ENCODE results near the gene DHRSX. TPM values are rescaled to one million over a fixed set of nuclear protein-coding genes. Genes with fewer than 3 reads are reported as not detected.
"Not testable (repeated sequence)": the region's sequence is repeated elsewhere in the genome, so short reads cannot be mapped to it uniquely, and the experiment has no call there.

DHRSX gene
- total RNA-seq, 6 donors from 2014 or later: 18.2 to 34.8 (median 21.2) TPM

DNA sequence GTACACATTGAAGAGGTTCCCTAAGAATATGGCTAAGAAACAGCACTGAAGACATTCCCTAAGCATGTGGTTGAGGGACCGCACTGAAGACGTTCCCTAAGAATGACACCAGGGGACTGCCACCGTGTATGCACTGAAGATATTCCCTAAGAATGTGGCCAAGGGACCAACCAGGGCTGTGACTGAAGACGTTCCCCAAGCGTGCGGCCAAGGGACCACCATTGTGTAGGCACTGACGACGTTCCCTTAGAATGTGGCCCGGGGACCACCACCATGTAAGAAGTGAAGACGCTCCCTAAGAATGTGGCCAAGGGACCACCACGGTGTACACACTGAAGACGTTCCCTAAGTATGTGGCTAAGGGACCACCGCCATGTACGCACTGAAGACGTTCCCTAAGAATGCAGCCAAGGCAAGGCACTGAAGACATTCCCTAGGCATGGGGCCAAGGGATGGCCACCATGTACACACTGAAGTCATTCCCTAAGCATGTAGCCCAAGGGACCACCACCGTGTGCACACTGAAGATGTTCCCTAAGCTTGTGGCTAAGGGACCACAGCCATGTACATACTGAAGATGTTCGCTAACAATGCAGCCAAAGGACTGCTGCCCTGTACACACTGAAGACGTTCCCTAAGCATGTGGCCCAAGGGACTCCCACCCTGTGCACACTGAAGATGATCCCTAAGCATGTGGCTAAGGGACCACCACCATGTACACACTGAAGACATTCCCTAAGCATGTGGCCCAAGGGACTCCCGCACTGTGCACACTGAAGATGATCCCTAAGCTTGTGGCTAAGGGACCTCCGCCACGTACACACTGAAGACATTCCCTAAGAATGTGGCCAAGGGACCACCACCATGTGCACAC is 22.0 kb downstream of the DHRSX start:
- no peak for DNase-seq
- Histone ChIP-seq H3K27me3 (no peaks in the 10 kb centered on the region), H3K36me3 (no peaks in the 10 kb centered on the region), H3K27ac (no peak overlapping the region), H3K4me3 (no peak overlapping the region), H3K4me1 (no peaks in the 10 kb centered on the region), H3K9me3 (peaks cover 0 to 3% (median 0%) of the 10 kb centered on the region in 4 donors)
- no peak for ATAC-seq (ENCODE audit: low FRiP score in 2 of 2)
- no peak for TF ChIP-seq POLR2AphosphoS5 (IDR thresholded peaks at IDR 0.05)
- TF ChIP-seq POLR2A (IDR thresholded peaks at IDR 0.05): no peak
- TF ChIP-seq EP300 (IDR thresholded peaks at IDR 0.05): no peak
- TF ChIP-seq, protein P1, sequence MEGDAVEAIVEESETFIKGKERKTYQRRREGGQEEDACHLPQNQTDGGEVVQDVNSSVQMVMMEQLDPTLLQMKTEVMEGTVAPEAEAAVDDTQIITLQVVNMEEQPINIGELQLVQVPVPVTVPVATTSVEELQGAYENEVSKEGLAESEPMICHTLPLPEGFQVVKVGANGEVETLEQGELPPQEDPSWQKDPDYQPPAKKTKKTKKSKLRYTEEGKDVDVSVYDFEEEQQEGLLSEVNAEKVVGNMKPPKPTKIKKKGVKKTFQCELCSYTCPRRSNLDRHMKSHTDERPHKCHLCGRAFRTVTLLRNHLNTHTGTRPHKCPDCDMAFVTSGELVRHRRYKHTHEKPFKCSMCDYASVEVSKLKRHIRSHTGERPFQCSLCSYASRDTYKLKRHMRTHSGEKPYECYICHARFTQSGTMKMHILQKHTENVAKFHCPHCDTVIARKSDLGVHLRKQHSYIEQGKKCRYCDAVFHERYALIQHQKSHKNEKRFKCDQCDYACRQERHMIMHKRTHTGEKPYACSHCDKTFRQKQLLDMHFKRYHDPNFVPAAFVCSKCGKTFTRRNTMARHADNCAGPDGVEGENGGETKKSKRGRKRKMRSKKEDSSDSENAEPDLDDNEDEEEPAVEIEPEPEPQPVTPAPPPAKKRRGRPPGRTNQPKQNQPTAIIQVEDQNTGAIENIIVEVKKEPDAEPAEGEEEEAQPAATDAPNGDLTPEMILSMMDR (IDR thresholded peaks at IDR 0.05): no peak
- 89 to 94% methylated on average over 21 of the region's 21 CpGs for WGBS, 2 donors

DNA sequence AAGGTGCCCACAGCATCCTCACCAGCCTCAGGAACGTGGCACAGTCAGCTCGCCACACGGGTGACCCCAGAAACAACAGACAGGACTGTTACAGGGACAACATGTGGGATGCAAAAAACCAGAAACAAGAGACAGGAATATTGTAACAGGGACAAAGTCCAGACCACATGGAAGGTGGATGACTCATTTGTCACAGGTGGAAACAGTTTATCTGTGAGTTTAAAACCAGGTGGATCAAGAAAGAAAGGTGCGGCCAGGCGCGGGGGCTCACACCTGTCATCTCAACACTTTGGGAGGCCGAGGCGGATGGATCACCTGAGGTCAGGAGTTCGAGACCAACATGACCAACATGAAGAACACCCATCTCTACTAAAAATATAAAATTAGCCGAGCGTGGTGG is 23.5 kb downstream of the DHRSX start:
- peak in 1 of 2 donors; percentile 9 for ATAC-seq (ENCODE audit: low FRiP score in 2 of 2)
- not testable (repeated sequence) for H3K27ac ChIP-seq, H3K9me3 ChIP-seq, H3K27me3 ChIP-seq, H3K4me1 ChIP-seq, H3K36me3 ChIP-seq, H3K4me3 ChIP-seq, DNase-seq
- 94 to 95% methylated on average over 11 of the region's 11 CpGs for WGBS, 2 donors

DNA sequence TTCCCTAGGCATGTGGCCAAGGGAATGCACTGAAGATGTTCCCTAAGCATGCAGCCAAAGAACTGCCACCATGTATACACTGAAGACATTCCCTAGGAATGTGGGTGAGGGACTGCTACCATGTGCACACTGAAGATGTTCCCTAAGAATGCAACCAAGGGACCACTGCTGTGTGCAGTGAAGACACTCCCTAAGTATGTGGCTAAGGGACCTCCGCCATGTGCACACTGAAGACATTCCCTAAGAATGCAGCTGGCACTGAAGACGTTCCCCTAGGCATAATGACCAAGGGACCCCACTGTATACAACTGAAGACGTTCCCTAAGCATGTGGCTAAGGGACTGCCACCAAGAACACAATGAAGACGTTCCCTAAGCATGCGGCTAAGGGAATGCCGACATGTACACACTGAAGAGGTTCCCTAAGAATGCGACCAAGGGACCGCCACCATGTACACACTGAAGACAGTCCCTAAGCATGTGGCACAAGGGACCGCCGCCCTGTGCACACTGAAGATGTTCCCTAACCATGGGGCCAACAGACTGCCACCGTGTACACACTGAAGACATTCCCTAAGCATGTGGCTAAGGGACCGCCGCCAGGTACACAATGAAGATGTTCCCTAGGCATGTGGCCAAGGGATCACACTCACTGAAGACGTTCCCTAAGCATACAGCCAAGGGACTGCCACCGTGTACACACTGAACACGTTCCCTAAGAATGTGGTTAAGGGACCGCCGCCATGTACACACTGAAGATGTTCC is 25.6 kb downstream of the DHRSX start:
- H3K4me1 ChIP-seq: no peaks in the 10 kb centered on the region
- peaks cover 0 to 3% (median 0%) of the 10 kb centered on the region in 4 donors for H3K9me3 ChIP-seq
- no peak for TF ChIP-seq POLR2AphosphoS5 (IDR thresholded peaks at IDR 0.05)
- TF ChIP-seq POLR2A (IDR thresholded peaks at IDR 0.05): no peak
- TF ChIP-seq, protein P1 (IDR thresholded peaks at IDR 0.05): no peak
- no peak for TF ChIP-seq EP300 (IDR thresholded peaks at IDR 0.05)
- H3K36me3 ChIP-seq: no peaks in the 10 kb centered on the region
- DNase-seq: no peak
- WGBS, 2 donors: 85 to 91% methylated on average over 14 to 18 of the region's 18 CpGs
- H3K4me3 ChIP-seq: no peak overlapping the region
- H3K27me3 ChIP-seq: no peaks in the 10 kb centered on the region
- no peak for ATAC-seq (ENCODE audit: low FRiP score in 2 of 2)
- no peak overlapping the region for H3K27ac ChIP-seq

DNA sequence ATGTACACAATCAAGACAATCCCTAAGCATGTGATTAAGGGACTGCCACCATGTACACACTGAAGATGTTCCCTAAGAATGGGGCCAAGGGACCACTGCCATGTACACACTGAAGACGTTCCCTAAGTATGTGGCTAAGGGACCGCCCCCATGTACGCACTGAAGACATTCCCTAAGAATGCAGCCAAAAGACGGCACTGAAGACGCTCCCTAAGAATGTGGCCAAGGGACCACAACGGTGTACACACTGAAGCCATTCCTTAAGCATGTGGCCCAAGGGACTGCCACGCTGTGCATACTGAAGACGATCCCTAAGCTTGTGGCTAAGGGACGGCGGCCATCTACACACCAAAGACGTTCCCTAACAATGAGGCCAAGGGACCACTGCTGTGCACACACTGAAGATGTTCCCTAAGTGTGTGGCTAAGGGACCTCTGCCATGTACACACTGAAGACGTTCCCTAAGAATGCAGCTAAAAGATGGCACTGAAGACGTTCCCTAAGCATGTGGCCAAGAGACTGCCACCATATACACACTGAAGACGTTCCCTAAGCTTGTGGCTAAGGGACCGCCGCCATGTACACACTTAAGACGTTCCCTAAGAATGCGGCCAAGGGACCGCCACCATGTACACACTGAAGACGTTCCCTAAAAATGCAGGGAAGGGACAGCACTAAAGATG is 26.4 kb downstream of the DHRSX start:
- Histone ChIP-seq H3K27me3 (no peaks in the 10 kb centered on the region), H3K4me1 (no peaks in the 10 kb centered on the region), H3K9me3 (no peaks in the 10 kb centered on the region), H3K4me3 (no peak overlapping the region), H3K36me3 (no peaks in the 10 kb centered on the region), H3K27ac (no peak overlapping the region)
- DNase-seq (no peak), ATAC-seq (ENCODE audit: low FRiP score in 2 of 2) (no peak)
- 88 to 89% methylated on average over 19 to 20 of the region's 20 CpGs for WGBS, 2 donors
- TF ChIP-seq, protein P1 (IDR thresholded peaks at IDR 0.05): no peak
- no peak for TF ChIP-seq POLR2A (IDR thresholded peaks at IDR 0.05)
- no peak for TF ChIP-seq EP300 (IDR thresholded peaks at IDR 0.05)
- TF ChIP-seq POLR2AphosphoS5 (IDR thresholded peaks at IDR 0.05): no peak

DNA sequence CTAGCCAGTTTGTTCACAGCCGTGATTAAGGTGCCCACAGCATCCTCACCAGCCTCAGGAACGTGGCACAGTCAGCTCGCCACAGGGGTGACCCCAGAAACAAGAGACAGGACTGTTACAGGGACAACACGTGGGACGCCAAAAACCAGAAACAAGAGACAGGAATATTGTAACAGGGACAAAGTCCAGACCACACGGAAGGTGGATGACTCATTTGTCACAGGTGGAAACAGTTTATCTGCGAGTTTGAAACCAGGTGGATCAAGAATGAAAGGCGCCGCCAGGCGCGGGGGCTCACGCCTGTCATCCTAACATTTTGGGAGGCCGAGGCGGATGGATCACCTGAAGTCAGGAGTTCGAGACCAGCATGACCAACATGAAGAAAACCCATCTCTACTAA is 27.7 kb downstream of the DHRSX start:
- WGBS, 2 donors: 93 to 95% methylated on average over 15 of the region's 15 CpGs
- H3K4me3 ChIP-seq; ATAC-seq (ENCODE audit: low FRiP score in 2 of 2): not testable (repeated sequence)

More for the DNA sequence above, 27.7 kb downstream of the DHRSX start:
- not testable (repeated sequence) for H3K4me1 ChIP-seq, H3K36me3 ChIP-seq, H3K27ac ChIP-seq, H3K27me3 ChIP-seq, H3K9me3 ChIP-seq, DNase-seq

Data from upper lobe of left lung (tissue), 6 donors.